Muscle layer of duodenum (tissue), 2 donors: ENCODE results near the gene DNM3.

Experiments
- H3K27ac ChIP-seq: one replicate; pipeline ENCODE4 v1.7.0; 2013; ENCODE audit warnings: mild to moderate bottlenecking, low read length
- H3K27me3 ChIP-seq: one replicate; pipeline ENCODE4 v1.7.0; 2013; ENCODE audit warnings: low read depth, mild to moderate bottlenecking, control low read depth, low read length
- H3K36me3 ChIP-seq, 2 donors: one replicate each; pipeline ENCODE4 v1.7.0; 2013; ENCODE audit warnings: low read length in 2 of 2, control low read depth in 1 of 2, mild to moderate bottlenecking in 1 of 2; ENCODE audit not compliant: insufficient read depth in 2 of 2, control insufficient read depth in 1 of 2
- H3K4me1 ChIP-seq, 2 donors: one replicate each; pipeline ENCODE4 v1.7.0; 2013; ENCODE audit warnings: low read length in 2 of 2, mild to moderate bottlenecking in 2 of 2, control low read depth in 1 of 2, moderate library complexity in 1 of 2; ENCODE audit not compliant: insufficient read depth in 2 of 2, control insufficient read depth in 1 of 2
- H3K4me3 ChIP-seq, 2 donors: one replicate each; pipeline ENCODE4 v1.7.0; 2013; ENCODE audit warnings: low read length in 2 of 2, low read depth in 1 of 2, mild to moderate bottlenecking in 1 of 2
- H3K9me3 ChIP-seq, 2 donors: one replicate each; pipeline ENCODE4 v1.7.0; 2013; ENCODE audit warnings: low read length in 2 of 2, control low read depth in 1 of 2, mild to moderate bottlenecking in 1 of 2; ENCODE audit not compliant: control insufficient read depth in 1 of 2
- donor health status: healthy.

DNM3 gene

DNA sequence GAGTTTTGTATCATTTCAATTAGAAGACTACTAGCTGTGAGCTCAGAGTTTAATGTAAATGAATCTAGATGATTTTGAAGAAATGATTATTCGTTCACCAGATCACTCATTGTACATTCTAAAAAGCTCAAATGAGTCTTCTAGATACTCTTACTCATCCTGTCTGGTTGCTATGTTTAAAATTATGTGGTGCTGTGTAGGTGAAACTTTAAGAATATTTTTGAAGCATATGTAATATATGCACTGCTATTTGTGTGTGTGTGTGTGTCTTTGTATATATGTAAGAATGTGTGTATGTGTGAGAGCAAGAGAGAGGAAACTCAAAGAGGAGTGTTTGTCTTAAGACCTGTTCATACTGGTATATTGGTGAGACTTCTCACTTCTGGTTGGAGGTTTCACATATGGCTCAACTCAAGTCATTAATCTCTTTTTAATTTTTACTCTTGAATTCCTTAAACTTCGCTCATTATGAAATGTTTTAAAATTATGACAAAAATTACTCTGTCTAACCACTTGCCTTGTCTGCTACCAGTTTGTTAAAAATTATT lies 570.6 kb downstream of the DNM3 start:
- Histone ChIP-seq H3K4me3 (no peak overlapping the region), H3K36me3 (no peaks in the 10 kb centered on the region), H3K4me1 (no peaks in the 10 kb centered on the region), H3K27me3 (no peaks in the 10 kb centered on the region), H3K9me3 (no peaks in the 10 kb centered on the region), H3K27ac (no peak overlapping the region)

DNA sequence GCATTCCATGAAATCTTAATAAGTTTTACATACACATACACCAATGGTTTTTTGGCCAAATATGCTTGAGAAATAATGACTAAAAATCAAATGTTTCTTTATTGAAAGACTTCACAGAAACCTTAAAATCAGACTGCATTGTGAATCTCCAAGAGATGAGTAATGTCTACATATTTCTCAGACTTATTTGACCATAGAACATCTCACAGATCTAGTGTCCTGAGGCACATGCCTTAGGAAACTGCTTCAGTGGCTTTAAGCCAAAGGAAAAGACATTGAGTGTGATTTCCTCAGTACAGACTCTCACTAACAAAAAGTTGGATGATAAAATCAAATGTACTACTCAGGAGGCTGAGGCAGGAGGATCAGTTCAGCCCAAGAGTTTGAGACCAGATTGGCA lies 573.0 kb downstream of the DNM3 start:
- no peaks in the 10 kb centered on the region for H3K36me3 ChIP-seq

DNA sequence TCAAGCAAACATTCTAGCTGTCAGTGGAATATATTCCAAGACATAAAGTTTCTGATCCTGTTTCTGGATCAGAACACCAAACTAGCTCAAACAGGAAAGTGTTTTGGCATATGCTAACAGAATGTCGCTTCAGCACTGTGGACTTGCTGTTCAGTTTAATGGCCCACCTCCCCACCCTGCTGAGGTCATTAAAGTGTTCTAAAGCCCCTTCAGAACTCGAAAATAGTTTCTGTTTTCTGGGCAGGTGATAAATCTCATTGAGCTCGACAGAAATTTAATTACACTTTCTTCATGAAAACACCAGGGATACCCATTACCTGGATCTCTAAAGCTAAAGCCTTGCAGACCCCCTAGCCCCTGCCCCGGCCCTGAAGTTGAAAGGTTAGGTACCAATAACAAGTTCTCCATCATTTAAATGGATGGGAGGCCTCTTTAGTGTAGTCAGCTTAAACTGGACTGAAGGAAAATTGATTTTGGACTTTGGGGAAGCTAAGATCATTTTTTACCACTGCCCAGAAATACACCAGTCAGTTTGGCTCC lies 575.3 kb downstream of the DNM3 start:
- Histone ChIP-seq H3K27ac (no peak overlapping the region), H3K9me3 (no peaks in the 10 kb centered on the region), H3K27me3 (no peaks in the 10 kb centered on the region), H3K4me1 (no peaks in the 10 kb centered on the region), H3K36me3 (no peaks in the 10 kb centered on the region), H3K4me3 (no peak overlapping the region)

More for the DNA sequence above, 573.0 kb downstream of the DNM3 start:
- Histone ChIP-seq H3K4me3 (no peak overlapping the region), H3K27ac (no peak overlapping the region), H3K27me3 (no peaks in the 10 kb centered on the region), H3K9me3 (no peaks in the 10 kb centered on the region), H3K4me1 (no peaks in the 10 kb centered on the region)

DNA sequence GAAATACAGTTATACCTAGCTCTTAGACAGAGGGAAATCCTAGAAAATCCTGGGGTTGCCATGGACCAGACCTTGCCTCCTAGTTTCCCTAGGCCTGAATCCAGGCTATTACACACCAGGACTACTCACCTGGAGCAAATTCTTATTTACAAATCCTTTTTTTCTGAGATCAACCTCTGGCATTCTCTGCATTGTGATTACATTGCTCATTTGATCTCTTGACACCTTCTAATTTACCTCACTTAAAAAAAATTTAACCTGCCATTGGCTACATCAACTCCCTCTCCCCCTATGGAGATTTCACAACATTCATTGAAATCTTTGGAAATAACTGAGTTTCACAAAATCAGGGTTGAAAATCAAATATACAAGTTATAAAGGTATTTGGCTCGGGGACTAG lies 576.3 kb downstream of the DNM3 start:
- Histone ChIP-seq H3K4me1 (no peaks in the 10 kb centered on the region), H3K36me3 (no peaks in the 10 kb centered on the region), H3K27me3 (no peaks in the 10 kb centered on the region), H3K27ac (no peak overlapping the region), H3K9me3 (no peaks in the 10 kb centered on the region), H3K4me3 (no peak overlapping the region)

DNA sequence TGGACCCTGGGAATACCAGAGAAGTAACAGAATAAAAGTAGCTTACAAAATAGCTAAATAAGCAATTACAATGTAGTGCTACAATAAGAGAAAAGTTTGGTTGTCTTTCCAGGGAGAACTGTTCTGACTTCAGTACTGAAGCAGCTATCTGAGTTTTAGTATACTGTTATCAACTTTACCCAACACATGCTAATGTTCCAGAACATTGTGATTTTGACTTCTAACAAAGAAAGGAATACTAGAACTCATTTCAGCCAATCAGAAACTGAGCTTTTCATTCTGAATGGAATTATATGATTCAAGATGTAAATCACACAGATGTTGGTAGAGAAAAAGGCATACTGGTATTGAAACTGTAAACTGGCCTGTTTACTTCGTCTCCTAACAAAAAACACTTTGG lies 579.1 kb downstream of the DNM3 start, which contains the start of gene C1orf105:
C1orf105 (plus strand) TSS at position 301 of the 400 bp plus-strand sequence. CDS start 201 bp downstream, outside the sequence.
- Histone ChIP-seq H3K36me3 (no peaks in the 10 kb centered on the region), H3K4me3 (no peak within 1 kb of the TSS), H3K9me3 (no peaks in the 10 kb centered on the region), H3K27me3 (no peaks in the 10 kb centered on the region), H3K27ac (no peak within 1 kb of the TSS), H3K4me1 (no peaks in the 10 kb centered on the region)

DNA sequence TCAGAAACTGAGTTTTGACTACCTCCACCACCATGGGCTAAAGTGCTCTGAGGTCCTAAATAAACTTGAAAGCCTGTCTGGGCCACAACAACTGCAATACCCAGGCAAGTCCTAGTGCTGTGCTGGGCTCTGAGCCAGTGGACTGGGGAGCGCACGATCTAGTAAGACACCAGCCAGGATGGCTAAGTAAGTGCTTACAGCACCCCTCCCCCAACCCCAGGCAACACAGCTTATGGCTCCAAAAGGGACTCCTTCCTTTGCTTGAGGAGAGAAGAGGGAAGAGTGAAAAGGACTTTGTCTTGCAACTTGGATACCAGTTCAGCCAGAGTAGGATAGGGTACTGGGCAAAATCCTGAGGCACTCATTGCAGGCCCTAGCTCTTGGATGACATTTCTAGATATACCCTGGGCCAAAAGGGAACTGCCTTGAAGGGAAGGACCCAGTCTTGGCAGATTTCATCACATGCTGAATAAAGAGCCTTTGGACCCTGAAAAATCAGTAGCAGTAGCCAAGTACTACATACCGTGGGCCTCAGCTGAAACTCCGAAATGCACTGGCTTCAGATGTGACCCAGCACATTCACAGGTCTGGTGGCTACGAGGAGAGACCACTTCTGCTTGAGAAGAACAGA lies 580.8 kb downstream of the DNM3 start:
- Histone ChIP-seq H3K27me3 (no peaks in the 10 kb centered on the region), H3K27ac (no peak overlapping the region), H3K4me1 (no peaks in the 10 kb centered on the region), H3K4me3 (no peak overlapping the region), H3K36me3 (no peaks in the 10 kb centered on the region), H3K9me3 (no peaks in the 10 kb centered on the region)

DNA sequence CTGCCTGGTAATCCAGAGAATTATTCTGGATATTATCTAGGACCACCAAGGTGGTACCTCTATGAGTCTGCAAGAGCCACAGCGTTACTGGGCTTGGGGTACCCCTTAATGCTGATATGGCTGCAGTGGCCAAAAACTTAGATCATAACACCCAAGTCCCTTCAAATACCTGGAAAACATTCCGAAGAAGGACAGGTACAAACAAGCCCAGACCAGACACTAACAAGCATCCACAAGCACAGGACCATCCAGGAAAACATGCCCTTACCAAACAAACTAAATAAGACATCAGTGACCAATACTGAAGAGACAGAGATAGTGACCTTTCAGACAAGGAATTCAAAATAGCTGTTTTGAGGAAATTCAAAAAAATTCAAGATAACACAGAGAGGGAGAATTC lies 582.0 kb downstream of the DNM3 start:
- Histone ChIP-seq H3K4me1 (no peaks in the 10 kb centered on the region), H3K36me3 (no peaks in the 10 kb centered on the region), H3K9me3 (no peaks in the 10 kb centered on the region), H3K4me3 (no peak overlapping the region), H3K27me3 (no peaks in the 10 kb centered on the region), H3K27ac (no peak overlapping the region)

DNA sequence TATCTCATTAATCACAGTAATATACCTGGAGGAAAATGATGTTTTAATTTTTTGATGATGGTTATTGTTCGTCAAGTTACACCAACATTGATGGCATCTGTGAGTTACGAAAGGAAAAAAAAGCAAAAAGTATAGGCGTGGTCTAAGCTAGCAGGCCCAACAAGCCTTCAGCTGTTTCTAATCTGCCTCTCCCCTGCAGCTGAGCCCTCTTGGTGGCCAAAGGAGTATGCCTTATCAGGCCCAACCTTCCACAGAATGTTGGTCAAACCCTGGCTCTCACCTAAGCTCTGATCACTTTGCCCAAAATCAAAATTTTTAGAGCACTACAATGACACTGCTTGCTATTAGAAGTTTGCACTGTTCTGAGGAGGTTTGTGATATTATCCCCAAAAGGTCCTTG lies 584.0 kb downstream of the DNM3 start:
- H3K9me3 ChIP-seq, result no peaks in the 10 kb centered on the region
- H3K36me3 ChIP-seq, result no peaks in the 10 kb centered on the region
- no peak overlapping the region for H3K27ac ChIP-seq
- no peaks in the 10 kb centered on the region for H3K27me3 ChIP-seq
- no peak overlapping the region for H3K4me3 ChIP-seq
- H3K4me1 ChIP-seq, result no peaks in the 10 kb centered on the region

DNA sequence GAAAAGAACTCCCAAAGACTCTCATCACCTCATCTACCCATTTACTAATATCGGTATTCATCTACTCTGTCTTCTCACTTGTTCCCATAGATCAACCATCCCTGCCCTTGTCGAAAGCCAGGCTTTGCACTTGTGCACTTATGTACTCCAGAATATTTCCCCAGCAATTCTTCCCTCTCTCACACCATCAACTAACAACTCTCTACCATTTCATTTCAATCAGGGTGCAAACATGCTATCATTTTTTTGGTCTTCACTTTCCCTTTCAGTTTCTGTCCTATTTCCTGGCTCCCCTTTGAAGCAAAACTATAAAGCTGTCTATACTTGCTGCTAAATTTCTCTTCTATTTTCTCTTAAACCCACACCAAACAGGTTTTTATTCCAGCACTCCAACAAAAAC lies 585.9 kb downstream of the DNM3 start:
- no peaks in the 10 kb centered on the region for H3K4me1 ChIP-seq
- H3K9me3 ChIP-seq, result no peaks in the 10 kb centered on the region
- no peaks in the 10 kb centered on the region for H3K36me3 ChIP-seq
- H3K4me3 ChIP-seq, result no peak overlapping the region
- H3K27me3 ChIP-seq, result no peaks in the 10 kb centered on the region
- H3K27ac ChIP-seq, result no peak overlapping the region

DNA sequence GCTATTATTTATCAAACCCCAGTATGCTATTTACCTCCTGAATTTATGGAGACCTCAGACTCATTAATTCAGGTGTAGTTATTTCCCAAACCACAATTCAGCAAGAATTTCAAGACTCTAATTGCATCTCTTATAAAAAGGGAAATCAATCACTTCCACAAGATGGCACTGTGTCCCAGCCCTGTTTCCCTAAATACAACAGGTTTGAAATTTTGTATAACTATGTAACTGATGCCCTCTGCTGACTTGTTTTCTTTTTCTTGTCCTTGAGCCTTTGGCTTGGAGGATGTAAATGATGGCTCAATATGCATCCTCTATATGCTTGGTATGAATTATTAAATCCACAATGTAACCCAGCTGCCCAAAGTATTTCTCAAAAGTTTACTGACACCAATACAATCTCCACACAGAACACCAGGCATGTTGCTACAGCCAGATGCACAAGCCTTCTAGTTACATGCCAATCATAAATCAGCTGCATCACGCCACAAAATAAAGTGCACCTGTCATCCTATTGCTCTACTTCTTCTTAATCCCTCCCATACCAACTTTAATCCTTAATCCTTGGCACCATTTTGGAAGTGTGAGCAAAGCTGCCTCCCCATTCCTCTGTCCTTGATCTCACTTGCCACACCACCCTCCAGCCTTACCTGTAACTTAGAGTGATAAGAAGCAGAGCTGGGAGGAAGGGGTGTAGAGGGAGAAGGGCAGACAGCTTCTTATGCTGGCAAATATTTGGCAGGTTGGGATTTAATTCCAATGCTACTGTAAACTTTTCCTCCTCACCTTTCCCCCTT lies 588.2 kb downstream of the DNM3 start:
- Histone ChIP-seq H3K36me3 (no peaks in the 10 kb centered on the region), H3K9me3 (no peaks in the 10 kb centered on the region)

DNA sequence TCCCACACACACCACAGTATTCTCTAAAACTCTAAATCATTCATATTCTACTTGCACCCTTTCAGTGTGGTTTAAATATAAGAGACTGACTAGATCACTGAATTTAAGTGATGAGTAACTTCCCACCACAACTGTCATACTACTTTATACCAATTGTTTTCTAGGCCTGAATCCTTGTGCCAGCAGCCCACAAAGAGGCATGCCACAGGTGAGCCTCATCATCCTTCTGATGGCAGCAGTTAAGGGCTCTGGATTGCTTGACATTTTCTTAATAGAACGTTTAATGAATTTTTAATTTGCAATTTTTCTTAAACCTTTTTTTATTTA lies 588.8 kb downstream of the DNM3 start:
- Histone ChIP-seq H3K27me3 (no peaks in the 10 kb centered on the region), H3K4me1 (no peaks in the 10 kb centered on the region), H3K4me3 (no peak overlapping the region), H3K36me3 (no peaks in the 10 kb centered on the region), H3K27ac (no peak overlapping the region), H3K9me3 (no peaks in the 10 kb centered on the region)

More for the DNA sequence above, 588.2 kb downstream of the DNM3 start:
- Histone ChIP-seq H3K27ac (no peak overlapping the region), H3K27me3 (no peaks in the 10 kb centered on the region), H3K4me1 (no peaks in the 10 kb centered on the region), H3K4me3 (no peak overlapping the region)
